Measurements from ENCODE around the gene MYH16.
"Not testable (repeated sequence)": the region's sequence is repeated elsewhere in the genome, so short reads cannot be mapped to it uniquely, and the experiment has no call there.

DNA sequence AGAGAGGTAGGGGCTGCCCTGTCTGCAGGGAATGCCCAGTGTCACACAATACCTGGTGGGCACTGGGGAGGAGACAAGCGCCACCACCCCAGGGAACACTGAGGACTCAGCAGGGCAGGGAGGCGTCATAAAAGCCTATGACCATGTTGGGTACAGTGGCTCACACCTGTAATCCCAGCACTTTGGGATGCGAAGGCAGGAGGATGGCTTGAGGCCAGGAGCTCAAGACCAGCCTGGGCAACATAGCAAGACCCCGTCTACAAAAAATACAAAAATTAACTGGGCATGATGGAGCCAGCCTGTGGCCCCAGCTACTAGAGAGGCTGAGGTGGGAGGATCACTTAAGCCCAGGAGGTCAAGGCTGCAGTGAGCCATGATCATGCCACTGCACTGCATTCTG is 11.5 kb downstream of the MYH16 start:
- not testable (repeated sequence) for TF ChIP-seq POLR2A, CTCF (IDR thresholded peaks at IDR 0.05)
